T47D (cell line): ENCODE measurements around the gene SEMA5A.
"Not testable (repeated sequence)": the region's sequence is repeated elsewhere in the genome, so short reads cannot be mapped to it uniquely, and the experiment has no call there.

Experiments used
- DNase-seq, 2 experiments: peaks; one replicate each; pipeline versions ENCODE4 v3.0.0 to v3.0.0-alpha.2; 2011 to 2012; ENCODE audit warnings: low read depth in 1 of 2, low spot score in 1 of 2
- JUND ChIP-seq: IDR thresholded peaks from 2 replicates; pipeline ENCODE4 v1.6.1; 2012; ENCODE audit warnings: low read depth
- in situ Hi-C: cut with HindIII; loops from 2 replicates; pipeline ENCODE4 v1.10.0; 2016; ENCODE audit warnings: low sequenced_read_pairs, low pct_unique_long_range_greater_than_20kb

The SEMA5A gene

GRCh38 chr5:9356351-9356825 lies 189.5 kb downstream of the SEMA5A start:
- no peak for TF ChIP-seq JUND
- in situ Hi-C loops = no loop called here
- no peak for DNase-seq

GRCh38 chr5:9354336-9355081 lies 191.4 kb downstream of the SEMA5A start:
- TF ChIP-seq JUND = no peak
- in situ Hi-C loops = no loop called here
- no peak for DNase-seq

DNA sequence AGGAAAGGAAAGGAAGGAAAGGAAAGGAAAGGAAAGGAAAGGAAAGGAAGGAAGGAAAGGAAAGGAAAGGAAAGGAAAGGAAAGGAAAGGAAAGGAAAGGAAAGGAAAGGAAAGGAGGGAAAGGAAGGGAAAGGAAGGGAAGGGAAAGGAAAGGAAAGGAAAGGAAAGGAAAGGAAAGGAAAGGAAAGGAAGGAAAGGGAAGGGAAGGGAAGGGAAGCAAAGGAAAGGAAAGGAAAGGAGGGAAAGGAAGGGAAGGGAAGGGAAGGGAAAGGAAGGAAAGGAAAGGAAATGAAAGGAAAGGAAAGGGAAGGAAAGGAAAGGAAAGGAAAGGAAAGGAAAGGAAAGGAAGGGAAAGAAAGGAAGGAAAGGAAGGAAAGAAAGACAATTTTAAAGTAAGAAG lies 192.8 kb downstream of the SEMA5A start:
- DNase-seq, in situ Hi-C loops: not testable (repeated sequence)

- no peak for DNase-seq
- no peak for TF ChIP-seq JUND
- in situ Hi-C loops = no loop called here
Measured at GRCh38 chr5:9351546-9351945, 194.3 kb downstream of the SEMA5A start.

DNA sequence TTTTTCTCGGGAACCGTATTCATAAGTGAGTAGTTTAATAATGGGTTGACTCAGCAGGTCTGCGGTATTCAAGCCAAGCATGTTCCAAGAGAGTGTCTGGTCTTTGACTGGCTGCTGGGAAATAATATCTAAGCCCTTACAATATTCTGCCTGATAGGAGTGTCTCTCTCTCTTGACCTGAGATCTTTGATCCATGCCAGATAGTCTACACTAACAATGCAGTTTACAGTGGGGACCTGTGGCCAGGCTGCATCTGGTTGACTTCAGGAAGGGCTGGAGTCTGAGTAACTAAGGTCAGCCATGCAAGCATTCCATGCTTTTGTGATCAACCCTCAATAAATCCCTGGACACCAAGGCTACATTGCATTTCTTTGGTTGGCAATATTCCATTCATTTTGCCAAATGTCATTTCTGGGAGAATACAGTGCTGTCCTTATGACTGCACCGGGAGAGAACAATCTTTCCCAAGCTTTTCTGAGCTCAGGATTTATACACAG lies 195.5 kb downstream of the SEMA5A start:
- TF ChIP-seq JUND = no peak
- no peak for DNase-seq
- in situ Hi-C loops = no loop called here

DNA sequence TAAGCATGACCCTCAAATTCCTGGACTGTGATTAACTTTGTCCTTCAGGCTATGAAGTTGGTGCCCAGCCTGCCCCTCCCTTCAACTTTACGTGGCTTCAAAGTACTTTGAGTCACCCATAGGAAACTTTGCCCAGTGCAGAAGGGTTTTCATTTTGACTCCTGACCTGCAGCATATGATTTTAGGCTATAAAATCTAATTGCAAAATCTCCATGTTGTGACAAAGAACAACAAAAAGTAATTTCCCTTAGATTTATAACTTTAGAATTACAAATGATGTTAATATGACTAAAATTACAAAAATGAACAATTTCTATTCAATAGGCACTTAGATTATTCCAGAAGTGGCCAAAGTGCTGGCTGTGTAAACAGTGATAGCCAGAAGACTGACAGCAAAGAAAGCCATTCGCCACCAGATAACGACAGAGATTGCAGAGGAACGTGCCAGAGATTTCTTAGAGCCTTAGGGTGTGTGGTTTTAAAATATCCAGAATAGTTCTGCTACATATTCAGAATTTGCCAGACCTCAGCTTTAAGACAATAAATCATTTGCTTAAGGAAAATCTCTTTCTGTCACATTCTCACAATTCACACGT lies 197.4 kb downstream of the SEMA5A start:
- no peak for DNase-seq
- TF ChIP-seq JUND = no peak
- in situ Hi-C loops = no loop called here

- in situ Hi-C loops = no loop called here
Measured at GRCh38 chr5:9347541-9348295, 198.2 kb downstream of the SEMA5A start.

GRCh38 chr5:9347032-9347431 lies 198.8 kb downstream of the SEMA5A start:
- TF ChIP-seq JUND = no peak
- in situ Hi-C loops = no loop called here
- DNase-seq = no peak

More at GRCh38 chr5:9347541-9348295, 198.2 kb downstream of the SEMA5A start:
- DNase-seq = no peak
- no peak for TF ChIP-seq JUND

DNA sequence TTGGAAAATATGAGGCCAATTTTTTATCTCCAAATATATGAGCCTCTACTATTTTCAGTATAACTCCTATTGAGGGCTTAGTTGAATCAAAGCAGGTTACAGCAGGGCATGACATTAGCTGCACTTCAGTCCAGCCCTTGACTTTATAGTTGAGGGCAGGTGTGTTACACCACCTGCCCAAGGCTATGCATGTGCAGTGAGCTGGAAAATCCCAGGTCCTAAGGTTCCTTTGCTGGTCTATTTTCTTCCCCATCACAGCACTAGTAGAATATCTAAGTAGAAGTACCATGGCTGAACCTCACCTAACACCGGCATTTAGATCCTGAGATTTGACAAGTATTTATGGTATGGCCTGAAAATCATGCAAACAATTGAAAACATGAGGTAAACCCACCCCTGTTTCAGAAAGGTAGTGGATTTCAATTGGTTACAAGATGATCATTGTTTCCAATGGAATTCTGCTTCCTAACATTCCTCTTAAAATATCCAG lies 201.1 kb downstream of the SEMA5A start:
- DNase-seq = no peak
- in situ Hi-C loops = no loop called here
- TF ChIP-seq JUND = no peak

DNA sequence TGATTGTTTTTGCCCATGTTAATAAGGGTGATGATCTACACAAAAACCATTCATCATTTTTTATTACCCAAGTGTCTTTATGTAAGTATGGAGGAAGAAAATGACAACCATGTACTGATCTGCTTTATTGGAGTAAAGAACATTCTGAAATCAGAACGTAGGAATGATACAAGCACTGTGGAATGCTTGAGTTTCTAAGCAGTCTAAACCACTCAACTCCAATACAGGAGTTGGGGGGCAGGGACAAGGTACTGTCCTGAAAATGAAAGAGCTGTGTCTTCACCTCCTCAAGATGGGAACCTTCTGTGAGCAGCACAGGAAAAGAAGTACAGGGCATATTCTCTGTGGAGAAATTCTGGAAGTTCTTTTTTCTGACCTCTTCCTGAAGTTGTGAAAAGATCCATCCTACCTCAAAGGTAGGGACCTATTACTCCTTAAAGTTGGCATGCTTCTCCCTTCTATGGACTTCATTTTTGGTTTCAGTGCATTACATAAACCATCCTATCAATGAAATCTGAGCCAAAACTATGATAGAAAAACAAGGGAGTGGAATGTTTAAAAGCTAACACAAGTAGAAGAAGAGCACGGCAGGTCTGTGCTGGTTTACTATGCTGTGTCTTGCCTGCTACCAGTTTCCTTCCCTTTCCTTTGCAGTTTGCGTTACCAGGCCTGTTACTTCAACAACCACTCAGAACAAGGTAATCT lies 202.6 kb downstream of the SEMA5A start:
- no peak for TF ChIP-seq JUND
- in situ Hi-C loops = no loop called here

GRCh38 chr5:9342161-9342787 lies 203.6 kb downstream of the SEMA5A start:
- in situ Hi-C loops = no loop called here
- no peak for DNase-seq
- no peak for TF ChIP-seq JUND

More for the DNA sequence above, 202.6 kb downstream of the SEMA5A start:
- no peak for DNase-seq

GRCh38 chr5:9340085-9340484 lies 205.8 kb downstream of the SEMA5A start:
- no peak for DNase-seq
- in situ Hi-C loops = no loop called here
- TF ChIP-seq JUND = no peak
